Activated naive CD4-positive, alpha-beta T cell treated with Interleukin-2 at 50 U/mL for 16 hours (primary cell): ENCODE measurements around the gene TWNK.

Experiments
- DNase-seq: peaks from one replicate; pipeline ENCODE4 v3.0.0-alpha.2; 2020

The TWNK gene

DNA sequence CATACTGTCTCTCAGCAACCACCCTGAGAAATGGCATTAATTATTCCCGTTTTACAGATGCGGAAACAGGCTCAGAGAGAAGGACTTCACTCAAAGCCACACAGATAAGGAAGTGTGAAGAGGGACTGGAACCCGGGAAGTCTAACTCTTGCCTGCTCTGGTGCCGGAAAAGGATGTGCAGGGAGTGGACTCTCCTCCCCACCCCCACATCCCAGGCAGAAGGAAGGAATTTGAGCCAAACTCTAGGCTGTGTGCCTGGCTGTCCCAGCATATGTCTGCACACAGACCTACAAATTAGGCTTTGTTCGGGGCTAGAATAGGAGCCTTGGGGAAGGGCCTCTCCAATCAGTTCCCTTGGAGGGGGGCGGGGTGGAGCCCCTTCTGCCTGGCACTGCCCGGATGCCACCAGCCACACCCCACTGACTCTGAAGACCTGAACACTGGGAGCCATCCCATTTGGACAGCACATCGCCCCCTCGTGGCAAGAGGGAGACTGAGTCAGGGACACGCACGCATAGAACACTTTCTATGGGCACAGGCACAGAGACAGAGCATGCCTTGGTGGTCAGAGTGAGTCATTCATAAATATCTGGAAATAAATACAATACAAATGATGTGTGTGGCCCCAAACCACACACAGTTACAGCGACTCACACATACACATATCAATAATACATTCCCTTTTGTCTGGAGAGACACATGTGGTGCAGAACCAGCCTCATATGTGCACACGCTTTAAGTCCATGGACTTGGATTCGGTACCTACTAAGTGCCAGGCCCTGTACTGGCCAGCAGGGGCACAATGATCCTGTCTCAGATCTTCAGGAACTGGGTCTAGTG lies 25.4 kb downstream of the TWNK start:
- peak; percentile 82 for DNase-seq

DNA sequence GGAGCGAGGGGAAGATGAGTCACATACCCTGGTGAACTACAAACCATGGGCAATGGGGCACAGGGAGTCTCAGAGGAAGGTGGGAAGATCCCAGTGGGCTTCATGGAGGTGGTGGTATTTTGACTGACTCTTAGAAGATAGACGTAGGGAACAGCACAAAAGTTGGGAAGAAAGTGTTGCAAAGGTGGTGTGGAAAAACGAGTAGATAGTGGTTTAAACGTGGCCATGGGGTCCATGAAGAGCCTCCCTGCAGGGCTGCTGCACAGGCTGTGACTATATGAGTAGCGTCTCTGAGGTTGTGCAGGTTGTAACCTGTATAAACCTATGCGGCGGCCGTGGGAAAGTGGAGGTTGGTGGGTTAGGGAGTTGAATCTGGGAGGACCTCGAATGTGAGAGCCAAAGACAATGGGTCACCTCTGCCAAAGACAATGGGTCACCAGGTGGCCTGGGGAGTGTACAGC lies 26.1 kb downstream of the TWNK start:
- no peak for DNase-seq

DNA sequence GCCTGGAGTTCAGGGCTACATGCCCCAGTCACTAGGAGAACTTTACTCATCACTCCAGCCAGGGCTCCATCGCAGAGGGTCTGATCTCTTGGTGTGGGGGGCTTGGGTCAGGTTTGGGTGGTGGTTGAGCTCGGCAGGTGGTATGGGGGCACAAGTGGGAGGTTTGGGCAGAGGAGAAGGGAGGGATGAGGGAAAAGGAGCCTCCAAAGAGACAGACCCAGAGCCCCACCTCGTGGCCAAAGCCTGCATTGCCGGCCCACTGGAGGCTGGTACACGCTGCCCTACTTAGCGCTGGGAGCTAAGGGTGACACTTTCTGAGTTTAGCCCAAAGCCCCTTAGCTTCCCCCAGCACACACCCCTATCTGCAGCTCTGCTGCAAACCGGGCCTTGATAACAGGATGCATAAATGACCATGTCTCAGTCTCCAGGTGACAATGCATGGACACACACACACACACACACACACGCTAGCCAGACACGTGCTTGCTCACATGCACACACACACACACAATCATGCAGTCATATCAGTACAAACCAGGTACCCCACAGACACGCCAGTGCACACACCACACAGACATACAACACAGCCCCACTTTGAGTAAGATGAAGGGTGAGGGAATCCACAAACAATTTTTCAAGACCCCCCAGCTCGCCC lies 27.0 kb downstream of the TWNK start:
- DNase-seq: peak; percentile 74

DNA sequence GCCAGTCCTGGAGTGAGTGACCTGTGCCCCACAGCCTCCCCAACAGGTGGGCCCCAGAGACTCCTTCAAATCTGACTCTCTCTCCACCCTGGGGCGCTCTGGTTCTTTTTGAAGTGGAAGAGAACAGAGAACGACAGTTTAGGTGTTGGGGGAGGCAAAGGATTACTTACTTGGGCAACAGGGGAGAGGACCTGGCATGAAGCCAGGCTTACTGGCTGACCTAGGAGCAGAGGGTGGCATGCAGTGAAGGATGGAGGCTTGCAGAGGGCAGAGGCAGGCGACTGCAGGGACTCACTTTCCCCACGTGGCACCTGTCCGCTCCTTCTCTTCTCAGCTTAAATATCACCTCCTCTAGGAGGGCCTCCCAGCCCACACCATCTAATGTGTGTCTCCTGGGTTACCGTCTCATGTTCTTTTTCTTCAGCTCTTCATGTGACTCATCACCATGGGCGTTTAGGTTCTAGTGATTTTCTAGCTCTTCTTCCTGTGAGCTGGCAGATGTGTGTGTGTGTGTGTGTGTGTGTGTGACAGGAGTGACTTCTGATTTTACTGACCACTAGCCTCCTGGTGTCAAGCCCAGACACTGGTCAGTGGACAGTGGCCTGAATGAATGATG lies 27.7 kb downstream of the TWNK start:
- peak; percentile 22 for DNase-seq

DNA sequence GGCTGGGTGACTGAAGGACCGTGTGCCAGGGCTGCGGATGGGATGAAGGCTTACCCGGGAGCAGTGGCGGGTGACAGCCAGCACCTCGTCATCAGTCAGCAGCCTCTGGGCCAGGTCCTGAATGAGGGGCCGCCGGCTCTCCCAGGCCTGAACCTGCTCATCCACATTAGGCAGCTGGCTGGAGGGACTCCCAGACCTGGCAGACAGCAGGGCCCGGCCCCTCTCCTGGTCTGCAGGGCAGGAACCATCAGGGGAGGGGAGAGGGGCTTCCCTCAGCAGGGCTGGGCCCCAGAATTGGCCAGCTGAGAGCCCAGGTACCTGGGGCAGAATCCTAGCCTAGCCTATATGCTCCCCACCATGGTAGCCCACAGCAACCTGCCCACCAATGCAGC lies 28.2 kb downstream of the TWNK start:
- no peak for DNase-seq

DNA sequence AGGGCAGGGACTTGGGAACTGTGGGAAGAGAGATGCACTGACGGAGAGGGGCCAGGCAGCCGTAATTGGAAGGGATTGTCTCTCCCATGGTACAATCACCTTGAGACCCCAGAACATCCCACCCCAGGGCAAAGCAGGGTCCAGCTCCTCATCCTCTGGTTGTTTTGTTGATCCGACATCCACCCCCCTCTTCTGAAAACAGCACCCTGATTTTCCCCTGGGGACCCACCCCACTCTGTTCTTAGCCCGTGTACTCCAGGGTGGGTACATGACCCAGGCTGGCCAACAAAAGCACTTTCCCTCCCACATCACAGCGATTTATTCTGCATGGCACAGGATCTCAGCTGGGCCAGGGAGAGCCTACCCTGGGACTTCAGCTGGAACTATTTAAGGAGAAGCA lies 29.5 kb downstream of the TWNK start:
- no peak for DNase-seq

DNA sequence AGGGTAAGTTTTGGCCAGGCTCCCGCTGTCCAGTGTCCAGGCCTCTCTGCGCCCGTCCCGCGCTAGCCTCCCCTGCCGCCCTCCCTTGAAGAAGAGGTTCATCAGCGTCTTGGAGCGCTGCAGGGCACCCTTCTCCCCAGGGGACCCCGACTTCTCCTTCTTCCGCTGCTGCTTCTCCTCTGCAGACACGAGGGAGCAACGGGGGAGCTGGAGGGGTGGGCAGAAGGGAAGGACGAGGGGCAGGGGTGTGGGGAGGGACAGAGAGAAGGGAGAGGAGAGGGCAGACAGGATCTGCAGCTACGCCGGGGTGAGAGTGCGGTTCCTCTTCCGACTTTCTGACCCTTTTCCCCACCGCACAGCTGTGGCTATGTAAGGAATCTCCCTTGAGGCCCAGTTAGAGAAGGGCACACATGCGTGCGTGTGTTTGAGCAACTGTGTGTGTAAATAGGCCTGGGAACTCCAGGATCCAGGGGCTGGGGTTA lies 30.8 kb downstream of the TWNK start:
- DNase-seq: no peak

DNA sequence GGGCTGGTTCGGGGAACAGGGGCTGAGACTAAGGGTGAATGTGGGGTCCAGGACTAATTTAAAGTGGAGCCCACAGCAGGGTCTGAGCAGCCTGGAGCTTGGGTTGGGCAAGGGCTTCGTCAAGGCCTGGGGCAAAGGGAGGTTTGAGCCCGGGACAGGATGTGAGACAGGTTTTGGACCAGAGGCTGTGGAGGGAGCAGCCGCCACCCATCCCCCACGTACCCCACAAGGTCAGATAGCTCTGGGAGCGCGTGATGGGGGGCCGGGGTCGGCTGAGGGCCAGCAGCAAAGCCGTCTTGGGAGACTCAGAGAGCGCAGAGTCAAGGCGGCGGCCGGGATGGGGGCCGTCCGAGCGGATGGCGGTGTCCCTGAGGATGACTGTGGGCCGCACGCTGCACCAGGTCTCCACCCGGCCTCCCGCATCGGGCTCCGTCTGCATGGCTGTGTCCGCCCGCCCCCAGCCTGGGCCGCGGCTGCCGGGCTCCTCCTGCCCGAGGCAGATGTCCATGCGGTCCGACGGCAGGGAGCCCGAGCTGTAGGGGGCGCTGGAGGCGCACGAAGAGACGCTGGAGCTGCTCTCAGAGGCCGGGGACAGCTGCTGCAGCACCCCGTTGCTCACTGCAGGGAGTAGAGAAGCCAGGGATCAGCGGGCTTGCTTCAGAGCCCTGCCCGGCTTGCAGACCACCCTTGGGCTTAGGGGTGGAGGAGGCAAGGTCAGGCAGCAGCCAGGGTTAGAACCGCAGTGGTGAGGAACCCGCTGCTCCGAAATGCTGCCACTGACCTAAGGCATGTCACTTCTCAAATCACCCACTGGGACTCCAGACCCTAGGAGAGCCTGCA lies 31.5 kb downstream of the TWNK start:
- DNase-seq: peak; percentile 79

DNA sequence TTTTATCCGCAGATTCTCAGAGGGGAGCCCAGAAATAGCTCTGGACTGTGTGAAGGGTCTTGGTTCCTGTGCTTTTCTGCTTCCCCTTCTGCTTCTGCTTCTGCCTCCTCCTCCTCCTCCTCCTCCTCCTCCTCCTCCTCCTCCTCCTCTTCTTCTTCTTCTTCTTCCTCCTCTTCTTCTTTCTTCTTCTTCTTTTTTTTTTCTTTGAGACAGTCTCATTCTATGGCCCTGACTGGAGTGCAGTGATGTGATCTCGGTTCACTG lies 32.0 kb downstream of the TWNK start:
- DNase-seq: no peak

DNA sequence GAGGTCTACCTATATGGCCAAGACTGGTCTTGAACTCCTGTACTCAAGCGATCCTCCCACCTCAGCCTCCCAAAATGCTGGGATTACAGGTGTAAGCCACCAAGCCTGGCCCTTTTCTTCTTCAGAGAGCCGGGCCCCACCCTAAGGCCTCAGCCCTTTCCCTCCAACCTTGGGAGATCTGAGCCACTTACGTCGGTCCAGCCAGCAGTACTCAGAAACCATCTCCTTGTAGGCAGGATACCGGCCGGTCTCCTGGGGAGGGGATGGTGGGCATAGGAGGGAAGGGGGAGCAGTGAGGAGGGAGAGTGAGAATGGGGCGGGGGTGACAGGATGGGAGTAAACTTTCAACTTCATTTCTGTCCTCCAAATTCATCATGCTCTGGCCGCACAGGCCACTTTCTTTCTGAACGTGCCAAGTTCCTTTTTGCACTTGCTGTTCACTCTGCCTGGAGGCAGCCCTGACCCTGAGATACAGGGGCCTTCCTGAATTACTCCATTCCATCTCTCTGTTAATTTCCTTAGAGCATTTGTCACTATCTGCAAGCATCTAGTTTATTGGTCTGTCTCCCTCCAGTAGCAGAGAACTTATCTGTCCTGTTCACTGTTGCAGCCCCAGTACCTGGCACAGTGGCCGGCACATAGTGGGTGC lies 33.2 kb downstream of the TWNK start:
- no peak for DNase-seq

DNA sequence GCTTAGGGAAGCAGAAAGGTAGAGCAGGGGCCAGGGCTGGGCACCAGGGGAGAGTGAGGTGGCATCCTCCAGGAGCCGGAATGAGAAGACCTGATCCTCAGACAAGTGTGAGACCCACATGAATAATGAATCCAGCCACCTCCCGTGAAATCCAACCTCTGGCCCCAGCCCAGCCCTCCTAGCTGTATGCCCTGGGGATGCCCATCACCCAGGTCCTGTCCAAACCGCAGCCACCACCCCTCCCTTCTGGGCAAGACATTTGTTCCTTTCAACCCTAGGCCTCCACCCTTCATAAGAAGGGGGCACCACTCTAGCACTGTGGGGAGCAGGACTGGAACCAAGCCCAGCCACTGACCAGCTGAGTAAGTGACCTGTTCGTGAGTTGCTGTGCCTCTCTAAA lies 33.9 kb downstream of the TWNK start:
- DNase-seq: no peak

DNA sequence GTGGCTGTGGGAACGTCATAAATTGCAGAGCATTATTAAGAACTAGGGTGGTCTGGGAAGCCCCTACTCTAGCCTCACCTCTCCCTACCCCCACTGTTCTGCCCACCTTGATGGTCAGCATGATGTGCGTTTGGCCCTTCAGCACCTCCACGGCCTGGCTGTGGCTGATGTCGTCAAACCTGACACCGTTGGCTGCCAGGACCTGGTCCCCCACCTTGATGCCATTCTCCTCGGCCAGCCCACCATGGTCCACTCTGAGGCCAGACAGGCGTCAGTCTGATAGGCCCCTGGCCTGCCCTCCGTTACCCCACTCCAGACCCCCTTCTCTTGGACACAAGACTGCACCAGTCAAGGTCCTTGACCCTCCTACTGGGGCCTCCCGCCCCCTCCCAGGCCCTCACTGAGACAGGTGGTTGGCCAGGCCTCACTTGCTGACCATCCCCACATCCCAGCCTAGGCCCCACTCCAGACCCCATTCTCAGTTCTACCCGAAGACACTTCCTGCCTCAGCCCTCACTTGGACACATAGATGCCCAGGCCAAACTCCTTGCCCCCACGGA lies 34.4 kb downstream of the TWNK start:
- DNase-seq: no peak

DNA sequence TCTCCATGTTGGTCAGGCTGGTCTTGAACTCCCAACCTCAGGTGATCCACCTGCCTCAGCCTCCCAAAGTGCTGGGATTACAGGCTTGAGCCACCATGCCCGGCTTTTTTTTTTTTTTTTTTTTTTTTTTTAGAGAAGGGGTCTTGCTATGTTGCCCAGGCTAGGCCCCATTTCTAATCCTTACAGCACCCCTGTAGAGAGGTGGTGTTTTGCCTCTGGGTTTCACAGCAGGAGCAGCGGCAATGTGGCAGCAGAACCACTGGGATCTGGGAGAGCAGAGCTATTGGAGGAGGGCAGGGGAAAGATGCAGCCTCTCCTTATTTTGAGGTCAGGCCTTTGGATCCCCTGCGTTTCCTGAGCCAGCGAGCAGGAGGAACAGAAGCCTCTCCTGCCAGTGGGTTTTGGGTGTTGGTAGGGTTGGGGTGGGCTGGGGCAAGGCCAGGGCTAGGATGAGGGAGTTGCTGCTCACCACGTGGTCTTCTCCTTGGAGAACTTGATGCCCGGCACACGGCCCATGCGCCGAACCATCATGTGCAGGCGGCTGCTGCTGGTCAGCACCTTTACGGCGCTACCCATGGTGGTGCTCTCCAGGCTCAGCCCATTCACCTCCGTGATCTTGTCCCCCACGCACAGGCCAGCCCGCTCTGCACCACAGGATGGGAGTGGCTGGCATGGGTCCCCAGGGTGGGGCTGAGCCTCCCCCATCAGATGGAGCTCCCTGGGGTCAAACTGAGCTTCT lies 35.8 kb downstream of the TWNK start:
- no peak for DNase-seq

DNA sequence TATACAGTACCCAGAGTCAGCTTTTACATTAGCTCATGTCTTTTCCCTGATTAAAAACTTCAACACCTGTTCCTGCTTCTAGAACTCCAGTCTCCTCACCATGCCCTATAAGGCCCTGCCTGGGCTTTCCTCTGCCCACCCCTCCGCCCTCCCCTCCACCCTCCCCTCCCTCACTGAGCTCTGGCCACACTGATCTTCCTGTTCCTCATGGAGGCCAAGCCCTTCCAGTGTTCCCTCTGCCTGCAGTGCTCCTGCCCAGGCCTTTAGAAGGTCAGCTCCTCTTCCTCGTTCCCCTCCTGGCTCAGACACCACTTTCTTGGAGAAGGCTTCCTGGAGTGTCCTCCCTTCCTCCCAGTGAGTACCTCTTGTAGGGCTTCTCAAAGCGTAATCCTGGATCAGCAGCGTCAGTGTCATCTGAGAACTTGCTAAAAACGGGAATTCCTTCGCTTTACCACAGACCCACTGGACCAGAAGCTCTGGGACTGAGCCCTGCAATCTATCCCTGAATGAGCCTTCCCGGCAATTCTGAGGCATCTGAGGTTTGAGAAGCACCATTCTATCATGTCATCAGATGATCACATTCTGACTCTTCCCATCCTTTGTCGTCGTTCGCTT lies 39.9 kb downstream of the TWNK start:
- DNase-seq: no peak

DNA sequence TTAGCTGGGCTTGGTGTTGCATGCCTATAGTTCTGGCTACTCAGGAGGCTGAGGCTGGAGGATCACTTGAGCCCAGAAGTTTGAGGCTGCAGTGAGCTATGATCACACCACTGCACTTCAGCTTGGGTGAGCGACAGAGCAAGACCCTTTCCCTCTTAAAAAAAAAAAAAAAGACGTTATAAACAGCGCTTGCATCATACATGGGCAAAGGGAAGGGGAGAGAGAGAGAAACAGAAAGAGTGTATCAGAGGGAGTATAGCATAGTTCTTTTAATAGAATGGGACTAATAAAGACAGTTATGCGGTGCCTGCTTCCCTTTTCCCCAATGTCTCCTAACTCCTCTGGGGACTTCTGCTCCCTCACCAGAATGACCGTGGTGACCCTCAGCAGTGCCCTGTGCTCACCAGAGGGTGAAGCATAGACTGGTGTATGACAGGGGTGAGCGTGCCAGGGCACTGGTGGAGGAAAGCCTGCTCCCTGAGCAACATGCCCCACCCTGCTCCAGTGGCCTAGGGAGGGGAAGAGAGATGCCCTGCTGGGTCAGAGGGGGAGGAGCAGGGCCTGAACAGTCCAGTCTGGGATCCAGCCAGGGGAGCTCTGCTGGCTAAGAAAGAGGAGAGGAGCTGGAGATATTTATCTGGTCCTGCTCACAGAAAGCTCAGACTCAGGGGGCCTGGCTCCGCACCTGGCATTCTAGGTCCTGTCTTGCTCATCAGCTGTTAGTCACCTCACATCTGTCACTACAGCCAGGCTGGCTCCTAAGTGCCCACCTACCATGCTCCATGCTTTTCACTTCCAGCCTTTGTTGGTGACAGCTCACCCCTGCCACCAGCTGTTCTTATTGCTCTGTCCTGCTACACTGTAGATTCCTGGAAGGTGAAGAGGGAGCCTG lies 41.3 kb downstream of the TWNK start:
- no peak for DNase-seq

DNA sequence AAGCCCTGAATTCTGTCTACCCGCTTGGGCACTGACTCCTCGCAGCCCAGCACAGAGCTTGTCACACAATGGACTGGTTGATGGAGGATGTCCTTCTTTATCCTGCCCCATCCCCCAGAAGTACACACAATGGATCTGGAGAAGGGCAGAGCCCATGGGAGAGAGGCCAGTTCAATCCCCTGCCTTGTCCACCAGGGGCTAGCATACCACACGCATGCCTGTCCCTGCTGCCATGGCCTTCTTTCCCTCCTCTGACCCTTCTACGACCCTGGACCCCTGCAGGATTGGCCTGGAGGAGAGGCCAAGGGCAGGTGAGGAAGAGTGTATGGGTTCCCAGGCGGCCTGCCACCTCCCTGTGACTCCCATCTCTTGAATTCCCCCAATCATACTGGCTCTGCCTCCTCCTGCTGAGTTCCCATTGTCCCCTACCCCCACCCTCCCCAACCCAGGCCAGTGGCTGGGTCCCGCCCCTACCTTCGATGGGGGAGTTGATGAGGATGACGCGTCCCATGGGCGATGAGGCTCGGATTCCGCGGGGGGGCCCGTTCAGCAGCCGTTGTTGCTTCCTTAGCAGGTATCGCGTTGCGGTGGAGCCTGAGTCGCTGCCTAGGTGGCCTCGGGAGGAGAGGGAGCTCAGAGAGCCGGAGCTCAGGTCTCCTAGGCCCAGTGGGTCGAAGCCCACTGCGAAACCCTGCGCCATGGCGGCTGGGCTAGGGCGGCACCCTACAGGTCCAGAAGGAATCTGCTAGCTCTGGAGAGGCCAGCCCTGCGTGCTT lies 42.4 kb downstream of the TWNK start:
- no peak for DNase-seq

DNA sequence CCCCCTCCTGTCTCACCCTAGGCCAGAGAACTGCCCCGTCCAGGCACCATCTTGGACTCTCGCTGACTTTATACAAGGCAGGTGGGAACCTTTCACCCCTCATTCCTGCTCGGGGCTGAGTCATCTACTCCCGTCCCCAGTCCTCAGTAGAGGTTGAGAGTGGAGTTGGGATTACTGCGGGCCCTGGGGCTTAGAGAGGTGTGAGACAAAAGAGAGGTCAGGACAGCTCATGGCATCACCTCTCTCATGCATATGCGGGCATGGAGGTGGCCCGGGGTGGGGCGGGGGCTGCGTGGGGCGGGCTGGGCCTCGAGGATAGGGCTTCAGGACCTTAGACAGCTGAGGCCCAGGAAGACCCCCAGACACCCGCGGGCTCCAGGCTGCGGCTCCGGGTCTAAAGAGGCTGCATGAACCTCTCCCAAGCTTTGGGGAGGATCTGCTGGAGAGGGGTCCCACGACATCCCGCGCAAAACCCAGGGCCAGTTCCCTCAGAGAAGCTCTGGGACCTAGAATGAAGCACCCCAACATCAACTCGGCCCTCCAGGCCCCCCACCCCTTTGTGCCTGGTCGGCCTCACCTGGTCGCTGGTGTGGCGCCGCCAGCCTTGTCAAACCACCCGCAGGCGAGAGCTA lies 43.3 kb downstream of the TWNK start:
- no peak for DNase-seq

DNA sequence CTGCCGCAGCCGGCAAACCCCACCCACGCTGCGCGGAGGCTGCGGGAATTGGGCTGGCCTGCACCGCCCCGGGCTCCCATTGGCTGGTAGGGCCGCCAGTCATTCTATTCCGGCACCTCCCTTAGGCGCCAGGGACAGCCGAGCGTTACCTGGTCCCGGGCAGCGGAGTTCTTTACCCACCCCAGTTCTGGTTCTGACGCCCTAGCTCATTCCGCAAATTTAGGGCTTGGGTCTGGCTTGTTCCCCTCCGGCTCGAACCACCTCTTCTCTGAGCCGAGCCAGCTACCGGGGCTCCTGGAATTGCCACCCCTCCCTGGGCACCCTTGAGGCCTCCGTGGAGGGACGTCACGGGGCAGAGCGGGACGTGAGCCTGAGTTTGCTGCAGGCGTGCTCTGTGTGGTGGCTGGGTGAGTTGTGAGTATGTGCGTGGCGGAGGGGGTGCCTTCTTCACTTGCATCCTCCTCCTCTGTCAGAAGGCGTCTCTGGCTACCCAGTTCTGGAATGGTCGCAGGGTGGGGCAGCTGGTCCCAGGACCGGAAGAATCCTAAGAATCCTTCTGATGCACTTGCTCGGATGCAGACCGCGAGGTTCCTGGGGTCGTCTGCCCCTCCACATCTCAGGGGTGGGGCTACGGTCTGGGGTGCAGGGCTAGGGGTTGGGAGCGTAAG lies 43.9 kb downstream of the TWNK start, which contains the start of the genes PDZD7 and SFXN3:
PDZD7 (minus strand) TSS at position 2 of the 668 bp plus-strand sequence. CDS start 910 bp downstream, outside the sequence.
SFXN3 (plus strand) TSS at position 107 of the 668 bp plus-strand sequence. CDS start 3,461 bp downstream, outside the sequence.
- DNase-seq: peak; percentile 97
